Measurements from ENCODE around the gene ADD3.

The ADD3 gene

DNA sequence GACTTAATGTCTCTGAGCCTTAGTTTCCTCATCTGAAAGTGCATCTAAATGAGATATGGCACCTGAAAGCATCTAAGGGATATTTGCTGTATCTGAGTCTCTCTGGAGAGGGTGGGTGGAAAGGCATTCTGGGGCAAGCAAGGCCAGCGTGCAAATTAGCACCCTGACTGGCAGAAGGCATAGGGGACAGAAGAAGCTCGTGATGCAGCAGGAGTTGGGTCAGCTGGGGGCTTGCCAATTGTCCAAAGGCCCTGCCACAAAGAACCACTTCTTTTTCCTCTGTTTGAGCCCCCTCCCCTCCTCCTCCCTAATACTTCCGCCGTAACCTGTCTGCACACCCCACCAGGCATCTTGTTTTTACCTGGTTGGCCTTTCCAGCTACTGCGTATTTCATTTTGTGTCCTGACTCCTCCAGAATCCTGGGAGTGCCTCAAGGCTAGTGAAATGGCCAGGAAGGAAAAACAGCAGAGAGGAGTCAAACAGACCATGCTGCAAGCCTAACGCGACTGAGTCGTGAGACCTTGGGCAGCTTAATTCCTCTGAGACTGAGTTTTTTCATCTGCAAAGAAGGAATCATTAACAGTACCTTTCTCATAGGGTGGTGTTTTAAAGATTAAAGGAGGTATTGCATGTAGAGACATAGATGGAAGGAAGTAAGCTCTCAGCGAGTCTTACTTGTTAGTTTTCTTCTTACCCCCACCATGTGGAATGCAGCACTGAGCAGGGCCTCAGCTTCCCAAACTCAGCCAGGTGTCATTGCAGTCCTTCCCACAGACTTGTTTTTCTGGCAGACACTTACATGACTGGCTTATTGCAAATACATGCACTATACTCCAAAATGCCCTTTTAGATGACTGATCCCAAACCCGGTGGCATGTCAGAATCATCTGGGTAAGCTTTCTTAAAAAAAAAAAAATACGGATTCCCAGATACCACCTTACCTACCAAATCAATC is 150.5 kb downstream of the ADD3 start:
- DNase-seq, result no peak

DNA sequence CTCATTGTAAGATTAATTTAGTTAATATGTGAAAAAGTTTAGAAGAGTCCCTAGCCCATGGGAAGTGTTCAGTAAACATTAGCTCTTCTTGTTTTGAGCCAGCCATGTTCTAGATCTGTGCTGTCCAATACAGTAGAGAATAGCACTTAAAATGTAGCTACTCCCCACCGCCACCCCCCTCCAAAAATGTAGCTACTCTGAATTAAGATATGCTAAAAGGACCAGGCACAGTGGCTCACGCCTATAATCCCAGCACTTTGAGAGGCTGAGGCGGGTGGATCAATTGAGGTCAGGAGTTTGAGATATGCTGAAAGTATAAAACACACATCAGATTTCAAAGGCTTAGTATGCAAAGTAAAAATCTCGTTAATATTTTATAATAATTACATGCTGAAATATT is 152.3 kb downstream of the ADD3 start:
- no peak for DNase-seq

DNA sequence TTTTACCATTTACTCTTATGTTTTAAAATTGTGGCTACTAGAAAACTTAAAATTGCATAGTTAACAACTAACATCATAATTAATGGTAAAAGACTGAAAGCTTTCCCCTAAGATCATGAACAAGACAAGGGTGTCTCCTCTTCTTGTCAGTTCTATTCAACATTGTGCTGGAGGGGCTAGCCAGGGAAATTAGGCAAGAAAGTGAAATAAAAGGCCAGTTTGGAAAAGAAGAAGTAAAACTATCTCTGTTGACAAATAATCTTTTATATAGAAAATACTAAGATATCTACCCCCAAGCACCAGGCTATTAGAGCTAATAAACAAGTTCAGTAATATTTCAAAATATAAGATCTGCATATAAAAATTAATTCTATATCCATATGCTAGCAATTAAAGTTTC is 152.7 kb downstream of the ADD3 start:
- no peak for DNase-seq

DNA sequence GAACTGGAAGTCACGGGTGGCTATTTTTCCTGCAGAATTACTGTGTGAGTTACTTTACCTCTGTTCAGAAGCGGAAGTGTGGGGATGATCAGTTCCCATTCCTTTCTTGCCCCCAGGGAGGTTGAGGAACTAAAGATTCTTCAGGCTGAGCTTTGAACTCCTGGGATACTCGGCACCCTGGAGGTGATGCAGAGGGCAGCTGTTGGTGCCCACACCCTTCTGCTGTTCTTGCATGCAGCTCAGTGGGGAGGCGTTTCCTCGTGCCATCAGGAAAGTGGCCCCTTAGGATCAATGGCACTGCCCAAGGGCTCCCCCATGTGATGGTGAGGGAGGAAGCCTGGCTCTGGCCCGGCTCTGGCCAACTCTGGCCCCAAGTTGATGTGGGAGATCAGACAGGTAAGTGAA is 155.0 kb downstream of the ADD3 start:
- DNase-seq, result no peak

DNA sequence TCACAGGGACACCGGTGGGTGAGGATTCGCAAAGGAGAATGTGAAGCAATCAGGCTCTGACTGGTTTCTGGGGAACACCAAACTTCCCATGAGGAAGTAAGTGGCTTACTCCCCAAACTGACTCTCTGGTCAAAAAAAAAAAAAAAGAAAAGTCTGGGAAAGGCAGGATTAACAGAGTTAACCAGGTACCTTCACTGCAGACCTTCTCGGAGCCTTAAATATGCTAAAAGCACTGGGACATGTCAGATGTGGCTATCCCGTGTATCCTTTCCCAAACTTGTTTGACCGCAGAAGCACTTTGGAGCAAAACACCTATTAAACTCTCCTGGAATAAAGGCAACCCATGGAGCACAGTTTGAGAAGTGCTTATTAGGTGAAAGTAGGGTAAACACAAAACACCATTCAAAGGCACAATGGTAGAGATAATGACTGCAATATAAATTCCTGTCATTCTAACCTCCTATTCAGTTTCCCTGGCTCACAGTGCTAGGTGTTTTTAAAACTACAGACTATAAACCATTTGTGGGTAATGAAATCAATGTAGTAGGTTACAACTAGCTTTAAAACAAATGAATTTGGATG is 155.5 kb downstream of the ADD3 start:
- DNase-seq, result no peak

DNA sequence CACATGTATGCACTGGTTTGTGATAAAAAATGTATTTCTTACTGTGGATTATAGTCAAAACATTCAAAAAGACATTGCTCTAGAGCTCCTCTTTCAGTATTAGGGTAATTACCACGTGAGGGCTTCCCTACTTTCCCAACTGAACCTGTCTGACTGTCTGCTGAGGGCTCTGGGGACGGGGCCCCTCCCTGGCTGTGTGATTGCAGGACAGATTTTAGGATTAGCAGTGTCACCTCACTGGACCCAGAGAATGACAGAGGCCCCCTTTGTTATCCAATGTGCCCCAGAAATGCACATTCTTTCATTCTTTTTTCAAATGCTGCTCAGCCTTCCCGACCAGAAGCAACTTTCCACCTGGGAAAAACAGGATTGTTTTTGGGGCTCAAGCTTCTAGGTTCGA is 156.1 kb downstream of the ADD3 start:
- no peak for DNase-seq

DNA sequence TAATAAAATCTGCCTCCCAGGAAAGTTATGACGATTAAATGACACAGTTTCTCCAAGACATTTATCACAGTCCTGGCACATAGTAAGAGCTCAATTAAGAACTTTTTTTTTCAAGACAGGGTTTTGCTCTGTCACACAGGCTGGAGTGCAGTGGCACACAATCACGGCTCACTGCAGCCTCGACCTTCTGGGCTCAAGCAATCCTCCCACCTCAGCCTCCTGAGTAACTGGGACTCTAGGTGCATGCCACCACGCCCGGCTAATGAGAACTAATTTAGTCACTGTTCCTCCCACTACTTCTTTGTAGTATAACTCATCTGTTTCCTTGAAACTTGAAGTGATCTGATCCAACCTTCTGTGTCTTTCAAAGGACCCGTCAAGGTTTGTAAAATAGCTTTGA is 157.5 kb downstream of the ADD3 start:
- no peak for DNase-seq

DNA sequence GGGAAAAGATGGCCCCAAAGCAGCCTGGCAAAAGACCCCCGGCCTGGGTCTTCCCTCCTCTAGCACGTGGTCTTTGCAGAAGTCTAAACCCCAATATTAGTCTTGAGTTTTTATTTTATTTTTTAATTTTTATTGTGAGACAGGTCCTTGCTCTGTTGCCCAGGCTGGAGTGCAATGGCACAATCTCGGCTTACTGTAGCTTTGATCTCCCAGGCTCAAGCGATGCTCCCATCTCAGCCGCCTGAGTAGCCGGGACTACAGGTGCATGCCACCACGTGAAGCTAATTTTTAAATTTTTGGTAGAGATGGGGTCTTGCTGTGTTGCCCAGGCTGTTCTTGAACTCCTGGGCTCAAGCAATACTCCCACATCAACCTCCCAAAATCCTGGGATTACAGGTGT is 159.4 kb downstream of the ADD3 start:
- no peak for DNase-seq

DNA sequence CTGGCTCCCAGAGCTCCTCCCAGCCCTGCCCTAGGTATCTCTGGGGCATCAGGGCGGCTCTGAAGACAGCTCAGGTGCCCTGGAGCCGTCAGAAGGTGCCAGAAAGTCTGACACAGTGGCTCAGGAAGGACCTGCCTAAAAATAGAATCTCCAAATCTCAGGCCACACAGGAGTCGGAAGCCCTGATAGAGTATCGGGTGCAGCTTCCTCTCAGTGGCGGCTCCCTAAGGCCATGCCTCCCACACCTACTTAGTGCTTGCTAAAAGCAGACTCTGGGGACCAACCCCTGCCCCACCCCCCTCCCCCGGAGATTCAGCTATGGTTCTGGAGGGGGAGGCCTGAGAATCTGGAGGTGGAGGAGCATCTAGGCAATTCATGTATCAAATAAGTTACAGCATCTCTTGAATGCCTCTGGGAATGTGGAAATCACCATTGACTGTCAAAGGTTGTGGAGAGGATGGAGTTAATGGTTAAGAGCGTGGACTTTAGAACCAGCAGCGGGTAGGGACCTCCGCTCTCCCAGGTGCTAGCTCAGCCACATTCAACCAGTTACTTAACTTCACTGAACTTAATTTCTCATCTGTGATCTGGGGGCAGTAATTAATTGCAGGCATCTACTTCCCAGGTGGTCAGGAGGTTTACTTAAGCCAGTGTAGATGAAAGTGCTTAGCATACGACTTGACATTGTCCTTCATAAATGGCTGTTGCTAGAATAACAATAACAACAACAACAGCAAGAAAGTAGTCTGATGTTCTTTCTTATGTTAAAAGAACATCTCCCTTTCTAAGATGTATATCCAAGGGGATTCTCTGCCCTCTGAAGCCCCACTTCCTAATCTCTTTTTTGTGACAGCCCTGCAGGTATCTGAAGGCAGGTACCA is 161.1 kb downstream of the ADD3 start:
- DNase-seq, result no peak

DNA sequence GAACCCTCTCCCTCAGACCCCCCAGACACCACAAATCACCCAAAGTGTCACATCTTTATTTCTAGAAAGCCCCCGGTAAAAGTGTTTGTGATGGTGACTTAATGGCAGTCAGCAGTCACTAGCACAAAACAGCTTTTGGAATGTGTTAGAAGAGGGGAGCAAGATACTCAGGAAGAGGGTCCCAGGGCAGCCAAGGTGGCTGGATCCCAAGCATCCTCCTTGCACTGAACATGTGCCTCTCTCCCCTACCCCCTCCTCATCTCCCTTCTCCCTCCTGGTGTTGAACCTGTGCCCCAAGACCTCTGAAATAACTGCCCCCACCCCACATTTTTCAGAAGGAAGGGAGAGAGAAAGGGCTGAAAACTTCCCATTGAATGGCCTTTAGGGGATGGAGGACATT is 161.8 kb downstream of the ADD3 start:
- no peak for DNase-seq

DNA sequence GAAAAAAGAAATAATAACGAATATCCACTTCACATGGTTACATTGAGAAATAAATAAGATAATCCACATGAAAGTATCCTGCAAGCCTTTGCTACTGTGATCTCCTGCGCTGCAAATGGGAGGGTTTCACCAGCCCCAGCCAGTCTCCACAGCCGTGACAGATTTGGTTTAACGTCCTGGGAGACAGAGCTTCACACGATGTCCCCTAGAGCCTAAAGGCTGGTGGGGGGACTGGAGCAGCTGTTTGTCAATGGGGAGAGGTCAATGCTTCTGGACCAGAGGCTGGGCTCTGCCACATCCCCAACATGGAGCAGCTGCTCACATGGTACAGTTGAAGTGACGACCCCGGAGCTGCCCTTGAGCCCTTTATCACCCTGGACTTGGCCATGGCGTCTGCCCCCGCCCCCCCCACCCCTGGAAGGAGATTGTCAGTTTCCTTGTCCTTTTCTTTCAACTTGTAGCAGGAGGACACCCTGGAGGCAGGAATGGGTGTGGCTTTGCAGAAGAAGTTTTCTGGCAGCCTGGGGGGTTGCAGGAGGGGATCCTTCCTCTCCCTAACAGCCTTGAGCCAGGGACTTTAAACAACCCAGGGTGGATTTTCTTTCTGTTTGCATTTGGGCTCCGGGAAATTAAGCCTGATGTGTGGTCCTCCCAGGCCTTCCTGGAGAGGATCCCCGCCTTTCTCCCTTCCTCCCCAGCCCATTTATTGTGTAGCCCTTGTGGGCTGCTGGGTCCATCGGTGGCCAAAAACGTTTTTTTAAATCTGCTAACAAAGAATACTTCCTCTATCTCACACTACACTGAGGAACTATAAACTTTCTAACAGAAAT is 162.6 kb downstream of the ADD3 start:
- DNase-seq, result no peak

DNA sequence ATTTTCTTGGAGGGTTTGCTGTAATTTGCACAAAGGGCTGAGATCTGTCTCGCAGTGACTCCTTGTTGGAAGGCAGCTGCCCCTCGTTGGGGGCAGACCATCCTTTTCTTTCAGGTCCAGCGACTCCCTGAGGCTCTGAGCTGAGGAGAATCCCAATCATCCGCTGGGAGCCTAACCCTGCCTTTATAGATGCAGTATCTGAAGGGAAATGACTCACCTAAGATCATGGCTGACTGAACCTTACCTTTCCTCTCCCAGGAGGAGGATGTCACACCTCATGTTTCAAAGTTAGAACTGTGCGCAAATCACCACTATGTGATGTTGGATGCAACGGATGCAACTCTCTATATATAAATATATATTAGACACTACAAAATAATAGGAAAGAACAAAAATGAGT is 163.2 kb downstream of the ADD3 start:
- DNase-seq, result no peak

DNA sequence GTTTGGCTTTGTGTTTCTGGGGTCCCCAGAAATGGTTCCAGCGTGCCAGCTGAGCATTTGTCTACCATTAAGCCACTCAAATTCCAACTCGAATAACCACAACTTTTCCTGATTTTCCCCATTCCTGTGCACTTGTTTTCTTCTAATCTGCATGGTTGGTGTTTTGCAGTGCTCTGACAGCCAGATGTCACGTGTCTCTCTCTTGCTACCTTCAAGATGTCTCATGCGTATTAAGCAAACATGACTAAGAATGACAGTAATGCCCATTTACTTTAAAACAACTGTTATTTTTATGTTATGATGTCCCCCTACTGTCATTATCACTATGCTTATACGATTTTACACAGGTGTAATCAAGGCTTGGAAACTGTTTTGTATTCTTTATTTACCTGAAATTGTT is 164.4 kb downstream of the ADD3 start:
- DNase-seq, result no peak

DNA sequence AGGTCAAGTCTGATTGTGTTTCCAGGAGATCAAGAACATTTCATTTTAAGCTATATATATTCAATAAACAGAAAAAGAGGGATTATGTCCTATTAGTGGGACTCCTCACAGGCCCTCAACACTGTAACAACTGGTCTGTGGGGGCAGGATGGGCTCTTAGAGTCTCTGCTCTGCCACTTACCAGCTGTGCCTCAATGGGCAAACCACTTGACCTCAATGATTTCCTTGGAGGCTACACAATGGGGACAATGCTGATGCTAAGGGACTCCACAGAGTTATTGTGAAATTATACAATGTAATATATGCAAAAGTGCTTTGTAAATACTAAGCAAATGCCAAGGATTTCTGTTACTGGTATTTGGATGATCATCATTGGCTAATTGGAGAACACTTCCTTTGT is 166.4 kb downstream of the ADD3 start:
- no peak for DNase-seq

DNA sequence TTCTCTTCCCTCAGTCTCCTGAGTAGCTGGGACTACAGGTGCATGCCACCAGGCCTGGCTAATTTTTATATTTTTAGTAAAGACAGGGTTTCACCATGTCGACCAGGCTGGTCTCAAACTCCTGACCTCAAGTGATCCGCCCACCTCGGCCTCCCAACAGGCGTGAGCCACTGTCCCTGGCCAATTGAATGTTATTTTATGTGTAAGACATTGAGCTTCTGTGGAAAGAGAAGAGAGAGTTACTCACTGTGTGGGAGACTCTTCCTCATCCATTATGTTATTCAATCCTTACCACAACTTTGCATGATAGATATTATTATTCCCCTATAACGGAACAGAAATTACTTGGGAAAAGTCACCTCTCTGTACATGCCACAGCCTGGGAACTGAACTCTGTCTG is 167.0 kb downstream of the ADD3 start:
- no peak for DNase-seq

DNA sequence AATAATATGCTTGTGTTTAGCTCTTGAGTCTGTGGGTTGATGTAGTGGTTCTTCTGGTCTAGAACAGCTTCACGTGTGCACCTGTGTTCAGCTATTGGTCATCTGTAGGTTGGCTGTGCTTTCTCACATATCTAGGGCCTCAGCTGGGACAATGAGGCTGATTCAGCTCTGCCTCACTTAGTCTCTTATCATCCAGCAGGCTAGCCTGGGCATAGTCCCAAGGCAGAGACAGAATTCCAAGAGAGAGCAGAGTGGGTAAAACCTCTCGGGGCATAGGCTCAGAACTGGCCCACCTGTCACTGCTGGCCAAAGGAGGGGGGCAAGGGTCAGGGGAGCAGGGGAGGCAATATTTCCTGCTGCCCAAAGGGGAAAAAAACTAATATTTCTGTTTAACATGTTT is 167.6 kb downstream of the ADD3 start:
- DNase-seq, result no peak

DNA sequence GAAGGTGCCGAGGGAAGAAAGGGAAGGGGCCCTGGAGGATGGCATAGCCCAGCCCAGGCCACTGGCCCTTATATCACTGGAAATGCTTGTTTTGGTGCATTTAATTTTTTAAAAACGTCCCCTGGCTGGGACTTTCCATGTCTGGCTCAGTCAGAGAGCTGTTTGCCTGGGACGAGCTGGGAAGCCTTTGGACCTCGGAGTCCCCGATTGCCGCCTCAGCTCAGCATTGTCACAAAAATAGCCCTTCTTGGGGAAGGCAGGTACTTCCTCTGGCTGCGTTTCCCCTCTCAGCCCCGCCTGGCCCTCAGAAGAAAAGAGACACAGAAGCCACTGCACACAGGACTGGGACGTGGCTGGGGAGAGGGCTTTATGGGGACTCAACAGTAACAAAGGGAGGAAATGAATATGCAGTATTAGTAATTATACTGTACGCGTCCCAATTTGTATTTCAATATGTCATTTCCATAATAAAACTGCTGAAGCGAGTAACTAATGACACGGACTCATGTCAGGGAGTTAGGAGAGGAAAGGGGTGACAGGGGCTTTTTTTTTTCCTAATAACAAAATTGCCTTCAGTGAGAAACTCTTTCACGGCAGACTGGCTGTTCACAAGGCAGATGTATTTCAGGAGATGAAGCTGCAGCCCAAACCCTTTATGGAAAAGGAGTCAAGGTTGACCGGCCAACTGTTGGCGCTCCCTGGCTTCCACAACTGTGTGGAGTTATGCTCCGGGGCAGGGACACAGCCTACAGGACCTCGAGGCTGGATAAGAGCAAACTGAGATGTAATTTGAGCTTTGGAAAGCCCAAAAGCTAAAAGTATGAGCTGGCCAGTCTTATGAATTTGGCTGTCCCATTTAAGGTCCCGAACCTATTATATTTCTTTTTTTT is 168.6 kb downstream of the ADD3 start:
- DNase-seq, result no peak

DNA sequence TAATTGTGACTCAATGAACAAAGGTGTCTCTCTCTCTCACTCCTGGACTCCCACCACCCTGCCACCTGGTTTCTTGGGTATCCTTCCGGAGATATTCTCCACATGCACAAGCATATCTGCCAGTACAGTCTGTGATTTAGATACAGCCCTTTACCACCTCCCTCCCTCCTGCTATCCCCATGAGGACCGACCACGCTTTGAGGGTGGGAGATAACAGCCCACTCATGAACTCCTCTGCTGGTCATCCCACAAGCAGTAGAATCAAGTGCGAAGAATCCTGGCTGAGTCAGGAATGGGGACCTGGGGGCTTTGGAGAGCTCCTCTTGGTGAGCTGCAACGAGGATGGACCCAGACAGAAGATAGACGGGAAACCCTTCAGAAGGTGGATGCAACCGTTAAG is 171.4 kb downstream of the ADD3 start:
- no peak for DNase-seq

DNA sequence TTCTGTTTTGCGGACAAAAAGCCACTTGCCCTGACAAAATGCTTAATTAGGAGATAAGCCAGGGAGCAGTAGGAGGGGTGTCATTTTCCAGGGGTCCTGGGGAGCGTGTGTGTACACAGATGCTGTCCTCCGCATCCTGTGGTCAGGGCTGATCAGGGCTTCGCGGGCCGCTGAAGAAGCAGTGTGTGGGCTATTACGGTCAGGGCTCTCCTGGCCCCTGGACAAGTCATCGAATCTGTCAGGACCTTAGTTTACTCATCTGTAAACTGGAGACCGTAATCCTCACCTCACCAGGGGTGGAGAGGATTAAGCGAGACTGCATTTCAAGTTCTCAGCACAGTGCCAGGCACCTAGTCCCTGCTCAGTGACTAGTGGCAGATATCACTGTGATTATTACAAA is 173.7 kb downstream of the ADD3 start:
- no peak for DNase-seq

DNA sequence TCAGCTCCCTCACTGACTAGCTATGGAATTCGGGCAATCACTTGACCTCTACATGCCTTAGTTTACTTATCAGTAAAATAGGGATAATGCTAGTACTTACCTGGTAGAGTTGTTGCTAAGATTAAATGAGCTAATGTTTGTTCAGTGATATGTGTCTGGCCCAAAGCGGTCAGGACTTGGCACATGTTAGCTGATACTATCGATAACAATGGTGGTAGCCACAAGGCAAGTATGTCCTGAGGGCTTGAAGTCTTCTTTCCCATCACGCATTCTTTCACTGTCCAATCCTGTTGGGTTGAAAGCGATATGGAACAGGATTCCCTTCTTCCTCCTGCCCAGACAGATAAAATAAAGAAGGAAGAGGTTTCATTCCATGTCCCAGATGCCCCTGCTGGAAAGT is 174.1 kb downstream of the ADD3 start:
- no peak for DNase-seq

DNA sequence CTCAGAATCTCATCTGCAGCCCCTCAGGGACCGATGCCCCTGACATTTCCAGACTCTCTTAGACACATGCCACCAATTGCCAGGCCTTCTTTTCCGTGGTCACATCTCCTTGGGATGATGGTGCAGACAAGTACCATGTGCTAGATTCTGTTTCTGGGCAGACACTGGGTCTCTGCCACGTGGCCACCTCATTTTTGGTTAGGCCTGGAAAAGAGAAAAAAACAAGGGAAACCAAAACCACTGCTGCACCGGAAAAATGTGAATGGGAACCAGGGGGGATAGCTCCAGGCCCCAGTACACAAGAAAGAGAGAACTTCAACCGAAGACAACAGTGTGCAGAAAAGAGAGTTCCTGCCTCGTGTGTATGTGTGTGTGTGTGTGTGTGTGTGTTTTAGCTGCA is 176.6 kb downstream of the ADD3 start:
- DNase-seq, result no peak
